Measurements from ENCODE around the gene NSDHL.

GRCh38 chrX:152830312-152831305, at the start of gene NSDHL, which contains the start of gene CETN2:
- no peak for TF ChIP-seq EZH2 (IDR thresholded peaks at IDR 0.05; ENCODE audit: insufficient read depth, poor library complexity, severe bottlenecking)
- TF ChIP-seq EZH2phosphoT487 (IDR thresholded peaks at IDR 0.05; ENCODE audit: insufficient read depth, low read depth): no peak
